Thyroid gland (tissue), 4 donors: ENCODE measurements around the gene PRPF8. TPM values are rescaled to one million over a fixed set of nuclear protein-coding genes. Genes with fewer than 3 reads are reported as not detected.

Experiments
- DNase-seq, 2 donors: peaks; one replicate each; pipeline ENCODE4 v3.0.0-alpha.2; 2019
- H3K27ac ChIP-seq, 3 donors: fragments of 200-600 bp; sonication (generic); 1 replicate in 2 of 3; 2 replicates in 1 of 3; pipeline ENCODE4 v1.5.1; 2016 to 2019; ENCODE audit warnings: mild to moderate bottlenecking in 1 of 3, moderate library complexity in 1 of 3
- H3K27me3 ChIP-seq: fragments of 200-600 bp; sonication (generic); one replicate; pipeline ENCODE4 v1.5.1; 2019
- H3K36me3 ChIP-seq, 2 donors: fragments of 200-600 bp; sonication (generic); one replicate each; pipeline ENCODE4 v1.5.1; 2016 to 2019
- H3K4me1 ChIP-seq, 2 donors: fragments of 200-600 bp; sonication (generic); one replicate each; pipeline ENCODE4 v1.5.1; 2017 to 2019
- H3K4me3 ChIP-seq, 3 donors: fragments of 200-600 bp; sonication (generic); replicated peaks in 1 of 3; 1 replicate in 2 of 3; 2 replicates in 1 of 3; pipeline ENCODE4 v1.5.1; 2016; ENCODE audit warnings: mild to moderate bottlenecking in 1 of 3
- H3K9me3 ChIP-seq: fragments of 200-600 bp; sonication (generic); one replicate; pipeline ENCODE4 v1.5.1; 2017
- CTCF ChIP-seq, 6 experiments: fragments of 200-600 bp in 3 of 6; fragments of 450-650 bp in 3 of 6; sonication (generic) in 3 of 6; IDR thresholded peaks; one replicate each; pipeline ENCODE4 v1.5.1; 2016 to 2019; ENCODE audit warnings: antibody characterized with exemption in 6 of 6, mild to moderate bottlenecking in 2 of 6, inconsistent platforms in 1 of 6, moderate library complexity in 1 of 6
- POLR2A ChIP-seq, 2 donors: fragments of 450-650 bp; IDR thresholded peaks; one replicate each; pipeline ENCODE4 v1.6.1; 2017; ENCODE audit warnings: antibody characterized with exemption in 2 of 2, mild to moderate bottlenecking in 2 of 2, moderate library complexity in 1 of 2
- WGBS, 2 donors: methylation state at CpG; one replicate each; pipeline ENCODE4 v1.1.5; 2017; 5-methylcytosine and 5-hydroxymethylcytosine counted together
- intact Hi-C: fragments of 100-400 bp; cut with DNase I; formaldehyde crosslinking; loops from one replicate; pipeline ENCODE4 v1.15.1; 2023
- total RNA-seq, 4 donors: library from RNA; depleted of rRNA; stranded (reverse); fragments of >200 nt; gene quantifications; one replicate each; pipeline ENCODE4 v1.2.3, GENCODE V29; 2016

The PRPF8 gene
- total RNA-seq, 4 donors from 2014 or later: 181 to 256 (median 242) TPM

DNA sequence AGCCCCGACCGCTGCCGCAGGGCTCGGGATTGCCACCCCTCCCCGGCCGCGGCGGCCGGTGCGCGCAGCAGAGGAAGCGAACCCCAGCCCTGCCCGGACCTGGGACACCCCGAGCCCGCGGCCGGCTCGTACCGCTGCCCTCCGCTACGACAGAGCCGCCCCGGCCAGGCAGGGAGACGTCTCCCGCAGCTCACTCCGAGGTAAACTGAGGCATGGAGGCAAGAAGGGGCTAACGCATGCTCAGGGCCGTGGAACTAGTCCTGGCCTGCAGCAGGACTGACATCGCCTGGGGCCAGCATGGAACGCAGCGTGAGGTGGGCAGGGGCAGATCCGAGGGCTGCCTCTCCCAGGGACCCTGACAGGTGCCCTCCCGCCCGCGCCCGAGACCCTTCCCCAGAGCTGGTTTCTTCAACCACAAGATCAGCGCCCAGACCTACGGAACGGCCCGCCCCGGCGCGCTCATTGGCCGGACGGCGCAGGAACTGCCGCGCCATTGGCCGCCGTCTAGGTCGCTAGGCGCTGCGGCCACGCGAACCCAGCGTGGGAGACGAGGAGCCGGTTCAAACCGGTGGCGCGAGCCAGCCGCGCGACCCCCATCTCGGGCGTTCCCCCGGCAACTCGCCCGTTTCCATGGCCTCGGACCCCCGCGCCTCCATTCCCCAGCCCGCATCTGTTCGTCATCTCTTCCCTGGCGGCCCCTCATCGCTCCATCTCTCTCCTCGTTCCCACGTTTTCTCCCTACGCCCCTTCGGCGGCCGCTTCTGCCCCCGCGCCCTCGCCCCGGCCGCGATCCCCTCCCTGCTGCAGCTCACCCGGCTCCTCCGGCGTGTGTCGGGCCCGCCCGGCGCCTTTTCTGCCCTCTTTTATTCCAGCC, 56.4 kb downstream of the PRPF8 start, which contains the start of gene SLC43A2:
Gene SLC43A2, minus strand, starts transcription at position 853 of the 874 bp plus-strand sequence. CDS start 960 bp downstream, outside the sequence.
- peak; percentile 82 to 83 for DNase-seq
- H3K9me3 ChIP-seq: no peaks in the 10 kb centered on the region
- 0 to 1% methylated on average over 25 to 30 of the region's 95 CpGs for WGBS, 2 donors
- intact Hi-C loops: no loop called here
- peaks cover 15 to 29% of the 10 kb centered on the region in 2 donors for H3K4me1 ChIP-seq
- H3K27ac ChIP-seq: peak within 1 kb of the TSS; percentile 86 to 96 (median 95)
- TF ChIP-seq POLR2A (IDR thresholded peaks at IDR 0.05) (no peak), CTCF (IDR thresholded peaks at IDR 0.05) (no peak)
- peak within 1 kb of the TSS; percentile 67 to 78 (median 75) for H3K4me3 ChIP-seq
- H3K36me3 ChIP-seq: no peaks in the 10 kb centered on the region
- no peaks in the 10 kb centered on the region for H3K27me3 ChIP-seq

DNA sequence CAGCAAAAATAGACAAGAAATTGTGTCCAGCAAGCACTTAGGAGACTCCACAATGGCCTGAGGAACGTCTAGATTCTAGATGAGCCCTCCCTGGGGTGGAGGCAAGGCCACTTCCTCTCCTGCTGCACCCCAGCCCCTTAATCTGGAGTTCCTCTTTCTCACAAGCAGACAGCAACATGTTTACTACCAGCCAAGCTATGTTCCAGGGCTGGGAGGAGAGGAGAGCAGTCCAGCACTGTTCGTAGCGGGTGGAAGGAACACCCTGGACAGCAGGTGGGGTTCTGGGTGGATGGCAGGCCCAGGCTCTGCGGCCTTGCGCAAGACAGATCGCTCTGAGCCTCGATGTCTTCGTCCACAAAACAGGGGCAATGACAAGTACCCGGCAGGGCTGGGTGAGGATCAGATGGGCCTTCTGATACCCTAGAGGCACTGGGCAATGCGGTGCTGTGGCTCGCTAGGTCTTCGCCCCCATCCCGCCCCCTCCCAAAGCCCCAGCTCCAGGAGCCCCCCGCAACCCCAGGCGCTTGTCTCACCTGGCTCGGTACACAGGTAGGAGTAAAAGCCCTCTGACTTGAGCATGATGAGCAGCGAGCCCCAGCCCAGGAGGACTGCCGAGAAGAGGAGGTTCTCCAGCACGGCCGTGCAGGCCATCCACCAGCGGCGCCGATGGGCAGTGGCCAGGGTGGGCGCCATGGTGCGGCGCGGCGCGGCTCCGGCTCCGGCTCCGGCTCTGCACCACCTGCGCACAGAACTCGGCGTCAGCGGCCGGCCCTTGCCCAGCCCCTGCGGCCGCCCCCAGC, 57.3 kb downstream of the PRPF8 start:
- intact Hi-C loops: no loop called here
- Histone ChIP-seq H3K36me3 (no peaks in the 10 kb centered on the region), H3K27ac (peak overlapping the region; percentile 86 to 96 (median 95)), H3K27me3 (no peaks in the 10 kb centered on the region), H3K4me3 (peak overlapping the region; percentile 67 to 78 (median 75)), H3K4me1 (peaks cover 15 to 29% of the 10 kb centered on the region in 2 donors), H3K9me3 (no peaks in the 10 kb centered on the region)
- peak; percentile 29 to 34 for DNase-seq
- no peak for TF ChIP-seq CTCF (IDR thresholded peaks at IDR 0.05)
- TF ChIP-seq POLR2A (IDR thresholded peaks at IDR 0.05): no peak
- WGBS, 2 donors: 38 to 72% methylated on average over 6 to 15 of the region's 39 CpGs

- no peaks in the 10 kb centered on the region for H3K27me3 ChIP-seq
- TF ChIP-seq POLR2A (IDR thresholded peaks at IDR 0.05) (no peak), CTCF (IDR thresholded peaks at IDR 0.05) (no peak)
- H3K36me3 ChIP-seq: no peaks in the 10 kb centered on the region
- 54 to 58% methylated on average over 3 of the region's 3 CpGs for WGBS, 2 donors
- no peak for DNase-seq
- no peak overlapping the region for H3K4me3 ChIP-seq
- intact Hi-C loops: no loop called here
- H3K27ac ChIP-seq: peak overlapping the region; percentile 8 to 96 (median 95)
- peaks cover 15 to 29% of the 10 kb centered on the region in 2 donors for H3K4me1 ChIP-seq
- no peaks in the 10 kb centered on the region for H3K9me3 ChIP-seq
Measured at GRCh38 chr17:1626333-1626732, 58.3 kb downstream of the PRPF8 start.

DNA sequence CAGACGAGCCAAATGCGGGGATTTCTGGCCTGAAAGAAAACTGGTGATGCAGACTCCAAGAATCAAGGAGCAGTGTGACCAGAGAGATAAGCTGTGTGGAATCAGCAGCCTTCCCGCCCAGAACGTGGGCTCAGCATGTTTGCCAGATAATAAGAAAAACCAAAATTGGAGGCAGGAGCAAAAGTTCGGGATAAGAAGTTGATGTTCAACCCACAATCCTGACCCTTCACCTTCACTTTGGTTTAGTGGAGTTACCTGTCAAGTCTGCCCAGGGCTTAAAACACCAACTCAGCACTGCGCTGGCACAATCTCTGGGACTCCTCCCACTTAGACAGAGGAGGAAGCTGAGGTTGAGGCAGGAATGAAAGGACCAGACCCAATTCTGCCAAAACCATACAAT, 59.1 kb downstream of the PRPF8 start:
- no peak overlapping the region for H3K4me3 ChIP-seq
- H3K36me3 ChIP-seq: no peaks in the 10 kb centered on the region
- DNase-seq: no peak
- intact Hi-C loops: no loop called here
- WGBS, 2 donors: 82 to 94% methylated on average over 6 of the region's 6 CpGs
- H3K27me3 ChIP-seq: no peaks in the 10 kb centered on the region
- H3K9me3 ChIP-seq: no peaks in the 10 kb centered on the region
- peaks cover 15 to 29% of the 10 kb centered on the region in 2 donors for H3K4me1 ChIP-seq
- H3K27ac ChIP-seq: no peak overlapping the region
- TF ChIP-seq POLR2A (IDR thresholded peaks at IDR 0.05): no peak
- no peak for TF ChIP-seq CTCF (IDR thresholded peaks at IDR 0.05)
